Mesenchymal stem cell (in vitro differentiated cells and primary cell): ENCODE results near the gene NAXD.

Experiments
- DNase-seq: peaks from one replicate; pipeline ENCODE4 v3.0.0-alpha.2; 2013
- H2AFZ ChIP-seq: one replicate; pipeline ENCODE4 v1.6.1; 2013; ENCODE audit warnings: low read depth, mild to moderate bottlenecking, control low read depth, inconsistent platforms, low read length, moderate library complexity
- H2AK5ac ChIP-seq: 2 replicates; pipeline ENCODE4 v1.6.1; 2013; ENCODE audit warnings: low read length, moderate library complexity, mild to moderate bottlenecking, inconsistent platforms; ENCODE audit not compliant: severe bottlenecking
- H2BK120ac ChIP-seq: one replicate; pipeline ENCODE4 v1.6.1; 2013; ENCODE audit warnings: low read depth, mild to moderate bottlenecking, inconsistent platforms, low read length, moderate library complexity
- H2BK12ac ChIP-seq, 2 experiments: one replicate each; pipeline ENCODE4 v1.6.1; 2013; ENCODE audit warnings: inconsistent platforms in 2 of 2, low read length in 2 of 2, mild to moderate bottlenecking in 2 of 2, moderate library complexity in 2 of 2, control low read depth in 1 of 2
- H2BK15ac ChIP-seq: one replicate; pipeline ENCODE4 v1.6.1; 2013; ENCODE audit warnings: mild to moderate bottlenecking, low read depth, inconsistent platforms; ENCODE audit not compliant: poor library complexity, severe bottlenecking
- H2BK5ac ChIP-seq: 2 replicates; pipeline ENCODE4 v1.6.1; 2013; ENCODE audit warnings: low read depth, mild to moderate bottlenecking, low read length, control low read depth, inconsistent platforms; ENCODE audit not compliant: poor library complexity, severe bottlenecking
- H3K14ac ChIP-seq, 2 experiments: one replicate each; pipeline ENCODE4 v1.6.1; 2013; ENCODE audit warnings: inconsistent platforms in 2 of 2, low read length in 2 of 2, control low read depth in 1 of 2, mild to moderate bottlenecking in 1 of 2, moderate library complexity in 1 of 2
- H3K18ac ChIP-seq, 2 experiments: one replicate each; pipeline ENCODE4 v1.6.1; 2013; ENCODE audit warnings: inconsistent platforms in 2 of 2, low read length in 2 of 2, control low read depth in 1 of 2, low read depth in 1 of 2, mild to moderate bottlenecking in 1 of 2
- H3K23ac ChIP-seq, 2 experiments: one replicate each; pipeline ENCODE4 v1.6.1; 2013; ENCODE audit warnings: inconsistent platforms in 2 of 2, low read length in 2 of 2, mild to moderate bottlenecking in 2 of 2, moderate library complexity in 2 of 2, control low read depth in 1 of 2
- H3K27ac ChIP-seq: 2 replicates; pipeline ENCODE4 v1.5.1; 2013; ENCODE audit warnings: mild to moderate bottlenecking, moderate library complexity, low read length, control low read depth, inconsistent platforms; ENCODE audit not compliant: poor library complexity, severe bottlenecking
- H3K27me3 ChIP-seq, 2 experiments: 2 replicates each; pipeline versions ENCODE4 v1.6.1 to v1.7.0; 2013; ENCODE audit warnings: low read length in 2 of 2, mild to moderate bottlenecking in 2 of 2, moderate library complexity in 2 of 2, control low read depth in 1 of 2, inconsistent platforms in 1 of 2; ENCODE audit not compliant: control insufficient read depth in 1 of 2, insufficient read depth in 1 of 2
- H3K36me3 ChIP-seq, 2 experiments: 2 replicates each; pipeline versions ENCODE4 v1.6.1 to v1.7.0; 2013; ENCODE audit warnings: low read length in 2 of 2, control low read depth in 1 of 2, inconsistent platforms in 1 of 2, low read depth in 1 of 2, mild to moderate bottlenecking in 1 of 2; ENCODE audit not compliant: insufficient read depth in 2 of 2, control insufficient read depth in 1 of 2
- H3K4ac ChIP-seq, 2 experiments: one replicate each; pipeline ENCODE4 v1.6.1; 2013; ENCODE audit warnings: inconsistent platforms in 2 of 2, low read length in 2 of 2, mild to moderate bottlenecking in 2 of 2, moderate library complexity in 2 of 2, control low read depth in 1 of 2, low read depth in 1 of 2
- H3K4me1 ChIP-seq: 2 replicates; pipeline ENCODE4 v1.6.1; 2013; ENCODE audit warnings: low read depth, low read length, control low read depth; ENCODE audit not compliant: control insufficient read depth, insufficient read depth
- H3K4me2 ChIP-seq: 2 replicates; pipeline ENCODE4 v1.6.1; 2013; ENCODE audit warnings: low read length, mild to moderate bottlenecking, inconsistent platforms; ENCODE audit not compliant: poor library complexity, severe bottlenecking
- H3K4me3 ChIP-seq, 2 experiments: 2 replicates each; pipeline versions ENCODE4 v1.5.1 to v1.7.0; 2013; ENCODE audit warnings: low read length in 2 of 2, mild to moderate bottlenecking in 2 of 2, control low read depth in 1 of 2, low read depth in 1 of 2; ENCODE audit not compliant: insufficient read depth in 1 of 2
- H3K79me1 ChIP-seq: replicated peaks from 2 replicates; pipeline ENCODE4 v1.6.1; 2013; ENCODE audit warnings: mild to moderate bottlenecking, control low read depth, low read length, inconsistent platforms; ENCODE audit not compliant: poor library complexity, severe bottlenecking
- H3K9ac ChIP-seq: 2 replicates; pipeline ENCODE4 v1.7.0; 2013; ENCODE audit warnings: mild to moderate bottlenecking, low read length, moderate library complexity
- H3K9me3 ChIP-seq: 2 replicates; pipeline ENCODE4 v1.7.0; 2013; ENCODE audit warnings: mild to moderate bottlenecking, low read length; ENCODE audit not compliant: control insufficient read depth
- H4K8ac ChIP-seq: one replicate; pipeline ENCODE4 v1.6.1; 2013; ENCODE audit warnings: inconsistent platforms, mild to moderate bottlenecking, low read length, moderate library complexity
- H4K91ac ChIP-seq: one replicate; pipeline ENCODE4 v1.6.1; 2013; ENCODE audit warnings: mild to moderate bottlenecking, low read length, inconsistent platforms
- WGBS: methylation state at CpG from one replicate; pipeline ENCODE4 v1.1.7; 2013; ENCODE audit warnings: mixed read lengths; 5-methylcytosine and 5-hydroxymethylcytosine counted together

NAXD gene

GRCh38 chr13:110639935-110640334, 24.6 kb downstream of the NAXD start:
- H3K4me3 ChIP-seq, result no peak overlapping the region
- H4K8ac ChIP-seq, result no peak overlapping the region
- H3K36me3 ChIP-seq, result peaks cover 79 to 99% of the 10 kb centered on the region in 2 experiments
- H2BK120ac ChIP-seq, result no peak overlapping the region
- no peak overlapping the region for H2AK5ac ChIP-seq
- no peak overlapping the region for H2AFZ ChIP-seq
- 91% methylated on average over 4 of the region's 5 CpGs for WGBS
- peaks cover 47% of the 10 kb centered on the region for H3K79me1 ChIP-seq
- H3K18ac ChIP-seq, result no peak overlapping the region
- no peak overlapping the region for H3K4ac ChIP-seq
- H3K23ac ChIP-seq, result no peak overlapping the region
- H2BK15ac ChIP-seq, result no peak overlapping the region
- H3K27me3 ChIP-seq, result no peaks in the 10 kb centered on the region
- H2BK5ac ChIP-seq, result no peak overlapping the region
- H3K9me3 ChIP-seq, result no peaks in the 10 kb centered on the region
- no peak overlapping the region for H2BK12ac ChIP-seq
- no peak overlapping the region for H3K14ac ChIP-seq
- H4K91ac ChIP-seq, result no peak overlapping the region
- H3K9ac ChIP-seq, result no peak overlapping the region
- peaks cover 29% of the 10 kb centered on the region for H3K4me1 ChIP-seq
- DNase-seq, result no peak
- no peak overlapping the region for H3K4me2 ChIP-seq
- peak overlapping the region; percentile 45 for H3K27ac ChIP-seq

DNA sequence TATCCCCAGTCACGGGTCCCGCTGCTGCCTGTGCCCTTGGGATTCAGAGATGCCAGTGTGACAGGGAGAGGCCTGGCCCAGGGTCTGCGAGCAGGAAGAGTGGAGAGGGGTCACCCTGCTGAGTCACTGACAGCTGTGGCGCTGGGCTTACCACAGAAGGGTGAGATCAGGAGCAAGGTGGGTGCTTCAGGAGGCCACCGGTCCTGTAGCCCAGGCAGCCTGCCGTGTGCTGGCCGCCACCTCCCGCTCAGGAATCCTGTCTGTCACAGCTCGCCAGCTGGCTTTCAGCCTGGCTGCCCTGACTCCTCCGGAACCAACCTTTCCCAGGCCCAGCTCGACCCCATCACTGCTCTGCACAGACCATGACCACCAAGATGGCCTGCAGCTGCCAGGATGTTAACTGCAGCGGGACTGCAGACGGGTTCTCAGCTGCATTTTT, 25.3 kb downstream of the NAXD start:
- H2BK12ac ChIP-seq, result no peak overlapping the region
- H3K27me3 ChIP-seq, result no peaks in the 10 kb centered on the region
- no peak overlapping the region for H2BK5ac ChIP-seq
- no peak overlapping the region for H2AFZ ChIP-seq
- H3K4me2 ChIP-seq, result no peak overlapping the region
- H3K79me1 ChIP-seq, result peaks cover 42% of the 10 kb centered on the region
- H3K9ac ChIP-seq, result no peak overlapping the region
- H2BK15ac ChIP-seq, result no peak overlapping the region
- no peak overlapping the region for H3K4ac ChIP-seq
- H3K14ac ChIP-seq, result no peak overlapping the region
- H3K36me3 ChIP-seq, result peaks cover 78 to 98% of the 10 kb centered on the region in 2 experiments
- H2BK120ac ChIP-seq, result no peak overlapping the region
- H3K4me1 ChIP-seq, result peaks cover 30% of the 10 kb centered on the region
- peak overlapping the region; percentile 45 for H3K27ac ChIP-seq
- WGBS, result 84% methylated on average over 12 of the region's 13 CpGs
- no peak overlapping the region for H3K23ac ChIP-seq
- no peak overlapping the region for H2AK5ac ChIP-seq
- no peak overlapping the region for H4K91ac ChIP-seq
- no peak overlapping the region for H3K4me3 ChIP-seq
- no peak overlapping the region for H4K8ac ChIP-seq
- DNase-seq, result peak; percentile 34
- no peaks in the 10 kb centered on the region for H3K9me3 ChIP-seq
- peak overlapping the region in 1 of 2 experiments; percentile 28 for H3K18ac ChIP-seq

- WGBS, result 90% methylated on average over 27 of the region's 29 CpGs
- H2BK12ac ChIP-seq, result no peak overlapping the region
- H3K9me3 ChIP-seq, result no peaks in the 10 kb centered on the region
- peaks cover 74 to 98% of the 10 kb centered on the region in 2 experiments for H3K36me3 ChIP-seq
- no peak overlapping the region for H3K14ac ChIP-seq
- H2AK5ac ChIP-seq, result peak overlapping the region; percentile 65
- H3K18ac ChIP-seq, result no peak overlapping the region
- H3K4me1 ChIP-seq, result peaks cover 32% of the 10 kb centered on the region
- no peak overlapping the region for H3K4ac ChIP-seq
- no peak overlapping the region for H3K23ac ChIP-seq
- H2BK15ac ChIP-seq, result no peak overlapping the region
- peaks cover 38% of the 10 kb centered on the region for H3K79me1 ChIP-seq
- DNase-seq, result peak; percentile 47
- no peak overlapping the region for H4K8ac ChIP-seq
- H3K9ac ChIP-seq, result no peak overlapping the region
- no peak overlapping the region for H3K4me3 ChIP-seq
- H3K27ac ChIP-seq, result peak overlapping the region; percentile 45
- H3K4me2 ChIP-seq, result no peak overlapping the region
- H3K27me3 ChIP-seq, result no peaks in the 10 kb centered on the region
- H2BK5ac ChIP-seq, result no peak overlapping the region
- no peak overlapping the region for H4K91ac ChIP-seq
- H2BK120ac ChIP-seq, result no peak overlapping the region
- no peak overlapping the region for H2AFZ ChIP-seq
Measured at GRCh38 chr13:110641055-110642015, 26.0 kb downstream of the NAXD start.

GRCh38 chr13:110642291-110642981, 27.1 kb downstream of the NAXD start:
- no peak overlapping the region for H3K4ac ChIP-seq
- WGBS, result 97% methylated on average over 39 of the region's 40 CpGs

More at GRCh38 chr13:110642291-110642981, 27.1 kb downstream of the NAXD start:
- H3K4me3 ChIP-seq, result no peak overlapping the region
- H3K36me3 ChIP-seq, result peaks cover 70 to 92% of the 10 kb centered on the region in 2 experiments
- H3K9ac ChIP-seq, result no peak overlapping the region
- H3K18ac ChIP-seq, result no peak overlapping the region
- no peak overlapping the region for H2BK15ac ChIP-seq
- H2AFZ ChIP-seq, result no peak overlapping the region
- H3K14ac ChIP-seq, result no peak overlapping the region
- no peak overlapping the region for H2BK120ac ChIP-seq
- H2BK5ac ChIP-seq, result no peak overlapping the region
- H3K27ac ChIP-seq, result no peak overlapping the region
- no peak overlapping the region for H4K91ac ChIP-seq
- H3K9me3 ChIP-seq, result no peaks in the 10 kb centered on the region
- peaks cover 27% of the 10 kb centered on the region for H3K79me1 ChIP-seq
- H3K4me1 ChIP-seq, result peaks cover 31% of the 10 kb centered on the region
- H2BK12ac ChIP-seq, result no peak overlapping the region
- no peak overlapping the region for H3K4me2 ChIP-seq
- no peaks in the 10 kb centered on the region for H3K27me3 ChIP-seq
- H4K8ac ChIP-seq, result no peak overlapping the region
- no peak overlapping the region for H3K23ac ChIP-seq
- no peak overlapping the region for H2AK5ac ChIP-seq
- no peak for DNase-seq
